PC-9 (cell line): ENCODE measurements around the gene KRT76. TPM values are rescaled to one million over a fixed set of nuclear protein-coding genes. Genes with fewer than 3 reads are reported as not detected.

Experiments
- BruUV-seq: library from RNA; stranded (reverse); fragments of 400-500 nt; replicated peaks from 2 replicates; lab custom pipeline; 2021; lab: Mats Ljungman, UMichigan
- CTCF ChIA-PET: fragments of 300-600 bp; sonication (Branson Sonifier 250); formaldehyde crosslinking; loops from one replicate; lab custom pipeline; 2022; ENCODE audit warnings: antibody characterized with exemption; lab: Charles Lee
- POLR2A ChIA-PET: fragments of 300-600 bp; sonication (Branson Sonifier 250); formaldehyde crosslinking; loops from one replicate; lab custom pipeline; 2022; ENCODE audit warnings: antibody characterized with exemption; ENCODE audit not compliant: unreplicated experiment; lab: Charles Lee
- DNase-seq, 2 experiments: peaks; one replicate each; pipeline versions ENCODE4 v3.0.0 to v3.0.0-alpha.2; 2015 to 2022; ENCODE audit warnings: mixed read lengths in 1 of 2
- H2AFZ ChIP-seq: fragments of 200-600 bp; sonication (generic); 2 replicates; pipeline ENCODE4 v1.8.1; 2017; ENCODE audit warnings: antibody characterized with exemption
- H3F3A ChIP-seq: fragments of 200-600 bp; sonication (generic); 2 replicates; pipeline ENCODE4 v1.8.1; 2017; ENCODE audit warnings: antibody characterized with exemption, mild to moderate bottlenecking, low read depth; ENCODE audit not compliant: insufficient read depth
- H3K27ac ChIP-seq: fragments of 200-600 bp; sonication (generic); 2 replicates; pipeline ENCODE4 v1.6.1; 2016; ENCODE audit warnings: mixed run types
- H3K27me3 ChIP-seq: fragments of 200-600 bp; sonication (generic); 2 replicates; pipeline ENCODE4 v1.6.1; 2016; ENCODE audit warnings: low read depth, mixed run types; ENCODE audit not compliant: insufficient read depth
- H3K36me3 ChIP-seq: fragments of 200-600 bp; sonication (generic); 2 replicates; pipeline ENCODE4 v1.6.1; 2016; ENCODE audit warnings: low read depth, mixed run types
- H3K4me1 ChIP-seq: fragments of 200-600 bp; sonication (generic); replicated peaks from 2 replicates; pipeline ENCODE4 v1.6.1; 2016; ENCODE audit warnings: mixed run types; ENCODE audit not compliant: insufficient read depth
- H3K4me2 ChIP-seq: fragments of 200-600 bp; sonication (generic); 2 replicates; pipeline ENCODE4 v1.6.1; 2017; ENCODE audit warnings: mixed run types
- H3K4me3 ChIP-seq: fragments of 200-600 bp; sonication (generic); 2 replicates; pipeline ENCODE4 v1.6.1; 2016; ENCODE audit warnings: mixed run types
- H3K79me2 ChIP-seq: fragments of 200-600 bp; sonication (generic); 2 replicates; pipeline ENCODE4 v1.6.1; 2017; ENCODE audit warnings: low read depth, mixed run types
- H3K9me2 ChIP-seq: fragments of 200-600 bp; sonication (generic); 2 replicates; pipeline ENCODE4 v1.8.1; 2017; ENCODE audit warnings: mild to moderate bottlenecking; ENCODE audit not compliant: insufficient read depth
- H3K9me3 ChIP-seq: fragments of 200-600 bp; sonication (generic); 2 replicates; pipeline ENCODE4 v1.8.1; 2016; ENCODE audit warnings: low read depth; ENCODE audit not compliant: insufficient read depth
- H4K20me1 ChIP-seq: fragments of 200-600 bp; sonication (generic); 2 replicates; pipeline ENCODE4 v1.8.1; 2017; ENCODE audit not compliant: insufficient read depth
- CTCF ChIP-seq: fragments of 200-600 bp; sonication (generic); conservative IDR thresholded peaks from 2 replicates; pipeline ENCODE4 v1.6.1; 2017; ENCODE audit warnings: mixed run types, antibody characterized with exemption, mild to moderate bottlenecking, moderate library complexity
- EZH2 ChIP-seq: fragments of 200-600 bp; sonication (generic); IDR thresholded peaks from 2 replicates; pipeline ENCODE4 v1.8.0; 2017; ENCODE audit warnings: antibody characterized with exemption, low read depth
- intact Hi-C: fragments of 100-400 bp; cut with micrococcal nuclease; formaldehyde crosslinking; loops from one replicate; pipeline ENCODE4 v1.10.0; 2022; ENCODE audit not compliant: unreplicated experiment
- total RNA-seq: library from RNA; stranded (reverse); gene quantifications from 2 replicates; pipeline ENCODE4 v1.2.3, GENCODE V29; 2021

Gene KRT76
- total RNA-seq, 1 experiment from 2014 or later: not detected

- H3K4me1 ChIP-seq: peaks cover 18% of the 10 kb centered on the region
- ChIA-PET CTCF (no interaction called here), POLR2A (no interaction called here)
- no peak for TF ChIP-seq EZH2
- no peak for TF ChIP-seq CTCF
- intact Hi-C loops: no loop called here
- H3F3A ChIP-seq: peaks cover 12% of the 10 kb centered on the region; the same call in 1 of the 2 replicates
- H2AFZ ChIP-seq: no peak overlapping the region
- H3K9me2 ChIP-seq: no peaks in the 10 kb centered on the region
- H3K4me3 ChIP-seq: no peak overlapping the region
- no peaks in the 10 kb centered on the region for H3K27me3 ChIP-seq
- H3K27ac ChIP-seq: no peak overlapping the region
- H3K4me2 ChIP-seq: no peak overlapping the region
- BruUV-seq: no TSS peak
- no peaks in the 10 kb centered on the region for H4K20me1 ChIP-seq
- DNase-seq: no peak
- H3K36me3 ChIP-seq: no peaks in the 10 kb centered on the region
- H3K9me3 ChIP-seq: no peaks in the 10 kb centered on the region
- H3K79me2 ChIP-seq: no peaks in the 10 kb centered on the region
Measured at GRCh38 chr12:52791271-52792184, 14.4 kb upstream of the KRT76 start.

GRCh38 chr12:52790427-52791270 lies 13.5 kb upstream of the KRT76 start:
- no TSS peak for BruUV-seq
- POLR2A ChIA-PET: interaction anchor here (0.6 kb wide), 1 partner anchor 645 kb away, joined by 3 read pairs; no protein-coding TSS in a partner anchor

More at GRCh38 chr12:52790427-52791270, 13.5 kb upstream of the KRT76 start:
- no peak for DNase-seq
- H3F3A ChIP-seq: peaks cover 12% of the 10 kb centered on the region; the same call in 1 of the 2 replicates
- no peaks in the 10 kb centered on the region for H3K27me3 ChIP-seq
- intact Hi-C loops: no loop called here
- no peak overlapping the region for H3K4me2 ChIP-seq
- no peaks in the 10 kb centered on the region for H3K36me3 ChIP-seq
- H3K79me2 ChIP-seq: no peaks in the 10 kb centered on the region
- no peak overlapping the region for H3K27ac ChIP-seq
- H4K20me1 ChIP-seq: no peaks in the 10 kb centered on the region
- peaks cover 17% of the 10 kb centered on the region for H3K4me1 ChIP-seq
- no peak overlapping the region for H2AFZ ChIP-seq
- no peak overlapping the region for H3K4me3 ChIP-seq
- CTCF ChIA-PET: no interaction called here
- no peak for TF ChIP-seq EZH2
- TF ChIP-seq CTCF: no peak
- H3K9me3 ChIP-seq: no peaks in the 10 kb centered on the region
- no peaks in the 10 kb centered on the region for H3K9me2 ChIP-seq
